Glutamatergic neuron (in vitro differentiated cells): Measurements from ENCODE around the gene PDE10A. TPM values are rescaled to one million over a fixed set of nuclear protein-coding genes. Genes with fewer than 3 reads are reported as not detected.

Source experiments
- DNase-seq: peaks from one replicate; pipeline ENCODE4 v3.0.0; 2022
- H3K27ac Mint-ChIP-seq: one replicate; pipeline ENCODE4 v1.8.0; 2020; ENCODE audit warnings: mild to moderate bottlenecking, mixed read lengths, inconsistent platforms; ENCODE audit not compliant: unreplicated experiment
- H3K27me3 Mint-ChIP-seq: one replicate; pipeline ENCODE4 v1.8.0; 2020; ENCODE audit warnings: mild to moderate bottlenecking, moderate library complexity, mixed read lengths, inconsistent platforms; ENCODE audit not compliant: unreplicated experiment
- H3K36me3 Mint-ChIP-seq: one replicate; pipeline ENCODE4 v1.8.0; 2020; ENCODE audit warnings: mild to moderate bottlenecking, mixed read lengths, inconsistent platforms; ENCODE audit not compliant: unreplicated experiment
- H3K4me1 Mint-ChIP-seq: one replicate; pipeline ENCODE4 v1.8.0; 2020; ENCODE audit warnings: mild to moderate bottlenecking, low read depth, mixed read lengths, inconsistent platforms; ENCODE audit not compliant: unreplicated experiment
- H3K4me3 Mint-ChIP-seq: one replicate; pipeline ENCODE4 v1.8.0; 2020; ENCODE audit warnings: mild to moderate bottlenecking, mixed read lengths, inconsistent platforms; ENCODE audit not compliant: unreplicated experiment
- H3K9me3 Mint-ChIP-seq: one replicate; pipeline ENCODE4 v1.8.0; 2020; ENCODE audit warnings: mild to moderate bottlenecking, moderate library complexity, mixed read lengths, inconsistent platforms; ENCODE audit not compliant: unreplicated experiment
- total RNA-seq: library from RNA; stranded (reverse); fragmentation: NEBNext Ultra II Directional; extraction: Animal tissue kit (Norgen Biotek cat#: 25700); gene quantifications from one replicate; pipeline ENCODE4 v1.2.1, GENCODE V29; 2021; ENCODE audit not compliant: unreplicated experiment
- TF ChIP-seq, protein P1 (sequence below): fragments of 200-600 bp; sonication (generic); IDR thresholded peaks from one replicate; pipeline ENCODE4 v1.5.0; 2021; ENCODE audit not compliant: partially characterized antibody, unreplicated experiment

PDE10A gene
- total RNA-seq, 1 donor from 2014 or later, result 24.5 TPM

DNA sequence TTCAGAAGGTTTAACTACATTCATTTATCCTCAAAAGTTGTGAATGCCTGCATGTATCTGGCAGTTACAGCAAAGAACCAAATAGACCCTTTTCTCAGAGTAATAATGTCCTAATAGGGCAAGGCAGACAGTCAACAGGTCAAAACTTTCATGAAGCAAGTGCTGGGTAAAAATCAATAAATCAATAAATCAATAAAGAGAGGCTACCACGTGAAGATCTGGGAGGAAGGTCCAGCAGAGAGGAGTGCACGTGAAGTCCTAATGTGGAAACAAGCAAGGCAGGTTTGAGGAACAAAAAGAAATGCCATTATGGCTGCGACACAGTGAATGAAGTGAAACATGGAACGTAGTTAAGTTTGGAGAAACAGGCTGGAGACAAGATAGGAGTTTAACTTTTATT lies 317.3 kb downstream of the PDE10A start:
- peaks cover 2% of the 10 kb centered on the region for H3K27me3 Mint-ChIP-seq
- no peak for DNase-seq
- H3K4me3 Mint-ChIP-seq, result no peak overlapping the region
- peaks cover 18% of the 10 kb centered on the region for H3K36me3 Mint-ChIP-seq
- TF ChIP-seq, protein P1, sequence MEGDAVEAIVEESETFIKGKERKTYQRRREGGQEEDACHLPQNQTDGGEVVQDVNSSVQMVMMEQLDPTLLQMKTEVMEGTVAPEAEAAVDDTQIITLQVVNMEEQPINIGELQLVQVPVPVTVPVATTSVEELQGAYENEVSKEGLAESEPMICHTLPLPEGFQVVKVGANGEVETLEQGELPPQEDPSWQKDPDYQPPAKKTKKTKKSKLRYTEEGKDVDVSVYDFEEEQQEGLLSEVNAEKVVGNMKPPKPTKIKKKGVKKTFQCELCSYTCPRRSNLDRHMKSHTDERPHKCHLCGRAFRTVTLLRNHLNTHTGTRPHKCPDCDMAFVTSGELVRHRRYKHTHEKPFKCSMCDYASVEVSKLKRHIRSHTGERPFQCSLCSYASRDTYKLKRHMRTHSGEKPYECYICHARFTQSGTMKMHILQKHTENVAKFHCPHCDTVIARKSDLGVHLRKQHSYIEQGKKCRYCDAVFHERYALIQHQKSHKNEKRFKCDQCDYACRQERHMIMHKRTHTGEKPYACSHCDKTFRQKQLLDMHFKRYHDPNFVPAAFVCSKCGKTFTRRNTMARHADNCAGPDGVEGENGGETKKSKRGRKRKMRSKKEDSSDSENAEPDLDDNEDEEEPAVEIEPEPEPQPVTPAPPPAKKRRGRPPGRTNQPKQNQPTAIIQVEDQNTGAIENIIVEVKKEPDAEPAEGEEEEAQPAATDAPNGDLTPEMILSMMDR, result no peak
- no peaks in the 10 kb centered on the region for H3K4me1 Mint-ChIP-seq
- H3K9me3 Mint-ChIP-seq, result peaks cover 12% of the 10 kb centered on the region
- H3K27ac Mint-ChIP-seq, result no peak overlapping the region

DNA sequence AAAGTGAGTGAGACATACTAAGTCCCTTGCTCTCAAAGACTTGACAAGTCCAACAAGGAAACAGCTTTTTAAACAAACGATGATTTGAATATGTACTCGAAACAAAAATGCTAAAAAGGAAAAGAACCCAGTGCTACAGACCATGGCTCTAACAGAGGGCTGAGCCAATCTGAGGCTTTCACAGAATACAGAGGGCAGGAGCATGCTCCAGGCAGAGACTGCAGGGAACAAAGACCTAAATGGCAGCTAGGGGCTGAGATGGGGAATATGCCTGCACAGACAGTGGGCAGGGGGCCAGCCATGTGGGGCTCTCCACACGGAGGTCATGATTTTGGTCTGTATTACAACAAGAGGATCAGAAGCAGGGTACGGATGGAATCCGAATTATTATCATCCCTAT lies 322.5 kb downstream of the PDE10A start:
- TF ChIP-seq, protein P1, result no peak
- Mint-ChIP-seq H3K36me3 (peaks cover 4% of the 10 kb centered on the region), H3K4me3 (no peak overlapping the region), H3K27me3 (no peaks in the 10 kb centered on the region), H3K9me3 (peaks cover 2% of the 10 kb centered on the region), H3K27ac (no peak overlapping the region), H3K4me1 (no peaks in the 10 kb centered on the region)
- no peak for DNase-seq

DNA sequence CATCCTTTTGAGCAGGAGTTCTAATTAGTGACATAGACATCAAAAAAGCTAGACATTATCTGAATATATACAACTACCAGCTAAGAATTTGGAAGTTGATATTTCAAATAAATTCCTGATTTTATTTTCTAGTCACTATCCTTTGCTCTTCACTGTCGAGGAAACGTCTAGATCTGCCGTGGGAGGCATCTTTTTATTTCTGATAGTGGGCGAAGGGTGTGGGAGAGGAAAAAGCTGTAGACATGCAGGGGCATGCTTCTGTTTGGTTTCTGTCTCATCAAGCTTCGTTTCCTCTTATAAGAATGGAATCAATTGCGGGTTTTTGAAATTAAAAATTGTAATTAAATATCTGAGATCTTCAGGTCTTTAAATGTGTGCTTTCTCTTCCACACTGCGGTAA lies 337.4 kb downstream of the PDE10A start:
- H3K9me3 Mint-ChIP-seq, result peaks cover 6% of the 10 kb centered on the region
- TF ChIP-seq, protein P1, result no peak
- no peak for DNase-seq
- no peaks in the 10 kb centered on the region for H3K4me1 Mint-ChIP-seq
- no peak overlapping the region for H3K27ac Mint-ChIP-seq
- peaks cover 6% of the 10 kb centered on the region for H3K27me3 Mint-ChIP-seq
- H3K4me3 Mint-ChIP-seq, result no peak overlapping the region
- H3K36me3 Mint-ChIP-seq, result peaks cover 9% of the 10 kb centered on the region

DNA sequence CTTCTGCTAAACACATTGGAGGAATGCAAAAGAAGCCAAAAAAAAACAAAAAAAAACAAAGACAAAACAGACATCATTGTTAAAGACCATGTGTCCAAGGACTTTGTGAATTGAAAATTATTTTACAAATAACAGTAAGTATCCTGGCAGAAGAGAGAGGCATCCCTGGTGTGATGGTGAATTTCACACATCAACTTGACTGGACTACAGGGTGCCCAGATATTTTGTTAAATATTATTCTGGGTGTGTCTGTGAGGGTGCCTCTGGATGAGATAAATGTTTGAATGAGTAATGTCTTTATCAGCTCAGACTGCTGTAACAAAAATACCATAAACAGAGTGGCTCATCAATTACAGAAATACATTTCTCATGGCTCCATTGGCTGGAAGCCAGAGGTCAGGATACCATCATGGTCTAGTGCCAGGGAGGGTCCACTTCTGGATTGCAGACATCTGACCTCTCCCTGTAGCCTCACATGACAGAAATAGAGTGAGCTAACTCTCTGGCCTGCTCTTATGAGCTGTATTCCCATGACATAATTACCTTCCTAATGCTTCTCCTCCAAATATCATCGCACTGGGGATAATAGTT lies 341.4 kb downstream of the PDE10A start:
- no peaks in the 10 kb centered on the region for H3K4me1 Mint-ChIP-seq
- H3K9me3 Mint-ChIP-seq, result peaks cover 8% of the 10 kb centered on the region
- peaks cover 6% of the 10 kb centered on the region for H3K27me3 Mint-ChIP-seq
- TF ChIP-seq, protein P1, result no peak
- no peak for DNase-seq
- H3K27ac Mint-ChIP-seq, result no peak overlapping the region
- H3K36me3 Mint-ChIP-seq, result peaks cover 9% of the 10 kb centered on the region
- no peak overlapping the region for H3K4me3 Mint-ChIP-seq

DNA sequence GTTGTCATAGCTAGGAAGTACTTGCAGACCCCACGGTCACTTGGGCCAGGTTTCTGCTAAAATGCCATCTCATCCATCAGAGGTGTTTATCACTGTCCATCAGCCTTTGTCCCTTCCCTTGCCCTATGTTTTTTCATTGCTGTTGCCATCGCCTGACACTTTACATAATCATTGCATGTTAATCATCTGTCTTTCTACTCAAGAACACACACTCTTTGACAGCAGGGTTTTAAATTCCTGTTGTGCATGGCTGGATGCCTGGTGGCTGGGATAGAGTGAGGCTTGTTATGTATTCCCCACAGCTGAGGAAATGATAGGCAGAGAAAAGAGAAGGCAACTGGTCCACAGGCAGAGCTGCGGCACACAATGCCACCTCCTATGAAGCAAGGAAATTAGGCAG lies 341.9 kb downstream of the PDE10A start:
- Mint-ChIP-seq H3K27me3 (peaks cover 6% of the 10 kb centered on the region), H3K27ac (no peak overlapping the region), H3K4me1 (no peaks in the 10 kb centered on the region), H3K4me3 (no peak overlapping the region), H3K9me3 (peaks cover 8% of the 10 kb centered on the region), H3K36me3 (peaks cover 9% of the 10 kb centered on the region)
- no peak for DNase-seq
- TF ChIP-seq, protein P1, result no peak
